OCI-LY1 (cell line): ENCODE data around the gene BUD23.

Experiments
- H2AFZ ChIP-seq: fragments of 200-600 bp; sonication (generic), shearing (Covaris generic); 2 replicates; pipeline ENCODE4 v1.6.0; 2014; ENCODE audit warnings: antibody characterized with exemption, mild to moderate bottlenecking, low read length
- H3F3A ChIP-seq: fragments of 200-600 bp; sonication (generic), shearing (Covaris generic); 2 replicates; pipeline ENCODE4 v1.6.0; 2014; ENCODE audit warnings: mild to moderate bottlenecking, antibody characterized with exemption, low read length, moderate library complexity; ENCODE audit not compliant: insufficient read depth
- H3K27ac ChIP-seq: fragments of 200-600 bp; sonication (generic); 2 replicates; pipeline ENCODE4 v1.5.1; 2014; ENCODE audit warnings: low read length, mixed run types, mild to moderate bottlenecking, low read depth; ENCODE audit not compliant: poor library complexity, severe bottlenecking
- H3K27me3 ChIP-seq: fragments of 200-600 bp; sonication (generic); 2 replicates; pipeline ENCODE4 v1.6.0; 2014; ENCODE audit warnings: antibody characterized with exemption, mild to moderate bottlenecking, low read length, moderate library complexity; ENCODE audit not compliant: insufficient read depth
- H3K36me3 ChIP-seq: fragments of 200-600 bp; sonication (generic); 2 replicates; pipeline ENCODE4 v1.6.1; 2014; ENCODE audit warnings: mild to moderate bottlenecking, antibody characterized with exemption, low read length, moderate library complexity, mixed read lengths; ENCODE audit not compliant: insufficient read depth
- H3K4me1 ChIP-seq: fragments of 200-600 bp; sonication (generic); 2 replicates; pipeline ENCODE4 v1.5.1; 2014; ENCODE audit warnings: mild to moderate bottlenecking, low read length, moderate library complexity; ENCODE audit not compliant: insufficient read depth, severe bottlenecking
- H3K4me2 ChIP-seq: fragments of 200-600 bp; sonication (generic), shearing (Covaris generic); 2 replicates; pipeline ENCODE4 v1.6.1; 2014; ENCODE audit warnings: low read length
- H3K4me3 ChIP-seq: fragments of 200-600 bp; sonication (generic); 2 replicates; pipeline ENCODE4 v1.5.1; 2014; ENCODE audit warnings: low read length, low read depth, mild to moderate bottlenecking, mixed read lengths; ENCODE audit not compliant: poor library complexity, severe bottlenecking
- H3K79me2 ChIP-seq: fragments of 200-600 bp; shearing (Covaris generic); 2 replicates; pipeline ENCODE4 v1.6.1; 2016; ENCODE audit warnings: mixed run types, low read length, mixed read lengths; ENCODE audit not compliant: insufficient read depth
- H3K9ac ChIP-seq: fragments of 200-600 bp; sonication (generic), shearing (Covaris generic); 2 replicates; pipeline ENCODE4 v1.6.1; 2014; ENCODE audit warnings: mild to moderate bottlenecking, low read length, mixed read lengths
- H3K9me2 ChIP-seq: fragments of 200-600 bp; sonication (generic), shearing (Covaris generic); 2 replicates; pipeline ENCODE4 v1.6.1; 2014; ENCODE audit warnings: low read depth, mild to moderate bottlenecking, low read length, mixed read lengths
- H3K9me3 ChIP-seq: fragments of 200-600 bp; shearing (Covaris generic); 2 replicates; pipeline ENCODE4 v1.6.1; 2014; ENCODE audit warnings: low read length, mixed read lengths
- H4K20me1 ChIP-seq: fragments of 200-600 bp; sonication (generic), shearing (Covaris generic); 2 replicates; pipeline ENCODE4 v1.6.0; 2016; ENCODE audit warnings: mild to moderate bottlenecking, low read length; ENCODE audit not compliant: insufficient read depth
- EZH2 ChIP-seq: fragments of 200-600 bp; sonication (generic), shearing (Covaris generic); IDR thresholded peaks from 2 replicates; pipeline ENCODE4 v1.8.0; 2017; ENCODE audit warnings: borderline replicate concordance, mixed run types, mild to moderate bottlenecking, antibody characterized with exemption, low read length, moderate library complexity, mixed read lengths
- TF ChIP-seq, protein P1 (sequence below): fragments of 200-600 bp; sonication (generic), shearing (Covaris generic); IDR thresholded peaks from 2 replicates; pipeline ENCODE4 v1.5.1; 2017; ENCODE audit warnings: mild to moderate bottlenecking, antibody characterized with exemption, low read length, moderate library complexity, mixed read lengths

Gene BUD23

DNA sequence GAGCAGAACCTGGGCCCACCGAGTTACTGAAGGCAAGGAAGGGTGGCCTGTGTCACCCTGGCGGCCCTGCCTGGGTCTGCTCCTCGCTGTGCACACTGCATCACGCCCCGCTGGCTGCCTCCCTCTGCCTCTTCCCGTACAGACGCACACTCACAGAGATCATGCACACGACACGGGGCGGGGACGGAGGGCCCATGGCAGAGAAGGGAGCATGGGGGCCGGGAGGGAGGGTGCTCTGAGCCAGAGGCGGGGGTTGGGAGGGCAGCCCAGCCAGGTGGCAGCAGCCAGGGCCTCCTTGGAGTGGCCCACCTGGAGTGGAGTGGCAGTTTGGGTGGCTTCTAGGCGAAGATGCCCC is 16.6 kb downstream of the BUD23 start:
- no peak overlapping the region for H3K27ac ChIP-seq
- peaks cover 6% of the 10 kb centered on the region; the same call in 1 of the 2 replicates for H3K27me3 ChIP-seq
- TF ChIP-seq, protein P1, sequence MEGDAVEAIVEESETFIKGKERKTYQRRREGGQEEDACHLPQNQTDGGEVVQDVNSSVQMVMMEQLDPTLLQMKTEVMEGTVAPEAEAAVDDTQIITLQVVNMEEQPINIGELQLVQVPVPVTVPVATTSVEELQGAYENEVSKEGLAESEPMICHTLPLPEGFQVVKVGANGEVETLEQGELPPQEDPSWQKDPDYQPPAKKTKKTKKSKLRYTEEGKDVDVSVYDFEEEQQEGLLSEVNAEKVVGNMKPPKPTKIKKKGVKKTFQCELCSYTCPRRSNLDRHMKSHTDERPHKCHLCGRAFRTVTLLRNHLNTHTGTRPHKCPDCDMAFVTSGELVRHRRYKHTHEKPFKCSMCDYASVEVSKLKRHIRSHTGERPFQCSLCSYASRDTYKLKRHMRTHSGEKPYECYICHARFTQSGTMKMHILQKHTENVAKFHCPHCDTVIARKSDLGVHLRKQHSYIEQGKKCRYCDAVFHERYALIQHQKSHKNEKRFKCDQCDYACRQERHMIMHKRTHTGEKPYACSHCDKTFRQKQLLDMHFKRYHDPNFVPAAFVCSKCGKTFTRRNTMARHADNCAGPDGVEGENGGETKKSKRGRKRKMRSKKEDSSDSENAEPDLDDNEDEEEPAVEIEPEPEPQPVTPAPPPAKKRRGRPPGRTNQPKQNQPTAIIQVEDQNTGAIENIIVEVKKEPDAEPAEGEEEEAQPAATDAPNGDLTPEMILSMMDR: no peak
- no peaks in the 10 kb centered on the region for H3K9me3 ChIP-seq
- H4K20me1 ChIP-seq: no peaks in the 10 kb centered on the region
- no peaks in the 10 kb centered on the region for H3K79me2 ChIP-seq
- H3K9ac ChIP-seq: no peak overlapping the region
- no peak overlapping the region for H2AFZ ChIP-seq
- peaks cover 3% of the 10 kb centered on the region for H3K4me1 ChIP-seq
- no peak overlapping the region for H3K4me2 ChIP-seq
- H3F3A ChIP-seq: no peaks in the 10 kb centered on the region
- H3K36me3 ChIP-seq: peaks cover 47% of the 10 kb centered on the region
- H3K4me3 ChIP-seq: no peak overlapping the region
- H3K9me2 ChIP-seq: no peaks in the 10 kb centered on the region

DNA sequence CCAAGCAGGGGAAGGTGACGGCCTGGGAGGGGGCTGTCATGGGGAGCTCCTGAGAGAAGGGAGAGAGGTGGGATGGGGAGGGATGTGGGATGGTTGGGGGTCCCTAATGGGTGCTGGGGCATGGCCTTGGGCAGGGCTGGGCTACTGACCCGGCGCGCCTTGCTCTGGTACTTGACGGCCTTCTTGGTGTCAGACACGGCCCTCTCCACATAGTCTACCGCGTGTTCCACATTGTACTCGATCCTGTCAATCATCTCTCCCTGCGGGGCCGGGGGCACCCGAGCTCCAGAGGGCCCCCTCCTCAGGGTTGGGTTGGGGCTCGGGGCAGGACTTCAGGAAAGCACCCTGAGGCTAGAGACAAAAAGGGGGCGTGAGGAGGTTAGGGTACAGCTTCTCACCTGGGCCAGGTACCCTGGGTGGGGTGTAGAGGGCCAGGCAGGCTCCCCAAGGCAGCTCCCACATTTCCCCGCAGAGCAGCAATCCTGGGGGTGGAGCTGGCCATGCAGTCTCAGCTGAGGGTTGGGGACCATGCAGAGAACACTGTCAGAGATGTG is 17.3 kb downstream of the BUD23 start:
- H3F3A ChIP-seq: no peaks in the 10 kb centered on the region
- peaks cover 42% of the 10 kb centered on the region for H3K36me3 ChIP-seq
- H3K9me2 ChIP-seq: no peaks in the 10 kb centered on the region
- peaks cover 10% of the 10 kb centered on the region; the same call in 1 of the 2 replicates for H3K27me3 ChIP-seq
- no peak overlapping the region for H3K27ac ChIP-seq
- H3K4me2 ChIP-seq: no peak overlapping the region
- no peak overlapping the region for H2AFZ ChIP-seq
- no peak overlapping the region for H3K9ac ChIP-seq
- TF ChIP-seq, protein P1: no peak
- TF ChIP-seq EZH2: no peak
- peaks cover 3% of the 10 kb centered on the region for H3K4me1 ChIP-seq
- H3K4me3 ChIP-seq: no peak overlapping the region
- H4K20me1 ChIP-seq: no peaks in the 10 kb centered on the region
- H3K9me3 ChIP-seq: no peaks in the 10 kb centered on the region
- no peaks in the 10 kb centered on the region for H3K79me2 ChIP-seq

DNA sequence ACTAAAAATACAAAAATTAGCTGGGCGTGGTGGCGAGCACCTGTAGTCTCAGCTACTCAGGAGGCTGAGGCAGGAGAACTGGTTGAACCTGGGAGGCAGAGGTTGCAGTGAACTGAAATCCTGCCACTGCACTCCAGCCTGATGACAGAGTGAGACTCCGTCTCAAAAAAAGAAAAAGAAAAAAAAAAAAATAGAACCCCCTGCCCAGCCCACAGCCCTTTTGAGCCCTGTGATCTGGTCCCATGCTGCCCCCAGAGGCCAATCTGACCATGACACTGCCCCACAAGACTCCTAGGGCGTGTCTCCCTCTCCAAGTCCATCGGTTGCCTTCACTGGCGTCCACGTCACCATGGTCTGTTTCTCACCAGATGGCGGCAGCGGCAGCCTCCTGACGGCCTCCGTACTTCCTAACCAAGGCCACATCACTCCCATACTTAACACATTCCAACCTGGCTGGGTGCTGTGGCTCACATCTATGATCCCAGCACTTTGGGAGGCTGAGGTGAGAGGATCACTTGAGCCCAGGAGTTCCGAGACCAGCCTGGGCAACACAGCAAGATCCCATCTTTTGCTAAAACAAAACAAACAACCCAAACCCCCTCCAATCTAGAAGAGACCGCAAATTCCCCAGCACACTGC is 18.1 kb downstream of the BUD23 start:
- Histone ChIP-seq H3K4me1 (peaks cover 3% of the 10 kb centered on the region), H3K9ac (no peak overlapping the region), H3K79me2 (no peaks in the 10 kb centered on the region), H3K9me3 (no peaks in the 10 kb centered on the region), H3F3A (no peaks in the 10 kb centered on the region), H3K4me3 (no peak overlapping the region), H3K9me2 (no peaks in the 10 kb centered on the region), H4K20me1 (no peaks in the 10 kb centered on the region), H3K4me2 (no peak overlapping the region), H2AFZ (no peak overlapping the region), H3K27me3 (peaks cover 10% of the 10 kb centered on the region; the same call in 1 of the 2 replicates), H3K36me3 (peaks cover 34% of the 10 kb centered on the region), H3K27ac (no peak overlapping the region)
- TF ChIP-seq EZH2: no peak
- TF ChIP-seq, protein P1: peak; percentile 71
